Calu3 (cell line): ENCODE data around the gene PACRG. TPM values are rescaled to one million over a fixed set of nuclear protein-coding genes. Genes with fewer than 3 reads are reported as not detected.

Experiments
- BruUV-seq: library from RNA; stranded (reverse); fragments of 400-500 nt; replicated peaks from 2 replicates; lab custom pipeline; 2021; lab: Mats Ljungman, UMichigan
- CTCF ChIA-PET: fragments of 300-600 bp; sonication (Branson Sonifier 250); formaldehyde crosslinking; loops from one replicate; lab custom pipeline; 2022; ENCODE audit warnings: antibody characterized with exemption; lab: Charles Lee
- DNase-seq: peaks from one replicate; pipeline ENCODE4 v3.0.0; 2022
- H3K27ac Mint-ChIP-seq: one replicate; pipeline ENCODE4 v1.8.0; 2022; ENCODE audit warnings: mixed read lengths; ENCODE audit not compliant: unreplicated experiment
- H3K27me3 Mint-ChIP-seq: one replicate; pipeline ENCODE4 v1.8.0; 2022; ENCODE audit warnings: mixed read lengths; ENCODE audit not compliant: unreplicated experiment
- H3K36me3 Mint-ChIP-seq: one replicate; pipeline ENCODE4 v1.8.0; 2022; ENCODE audit warnings: mild to moderate bottlenecking, moderate library complexity, mixed read lengths; ENCODE audit not compliant: insufficient read depth, unreplicated experiment
- H3K4me1 Mint-ChIP-seq: one replicate; pipeline ENCODE4 v1.8.0; 2022; ENCODE audit warnings: mild to moderate bottlenecking, low read depth, mixed read lengths; ENCODE audit not compliant: unreplicated experiment
- H3K4me3 Mint-ChIP-seq: one replicate; pipeline ENCODE4 v1.8.0; 2022; ENCODE audit warnings: mild to moderate bottlenecking, low read depth, moderate library complexity, mixed read lengths; ENCODE audit not compliant: unreplicated experiment
- H3K9me3 Mint-ChIP-seq: one replicate; pipeline ENCODE4 v1.8.0; 2022; ENCODE audit warnings: low read depth, mixed read lengths; ENCODE audit not compliant: unreplicated experiment
- CTCF ChIP-seq: fragments of 200-600 bp; IDR thresholded peaks from one replicate; pipeline ENCODE4 v1.8.0; 2022; ENCODE audit warnings: antibody characterized with exemption; ENCODE audit not compliant: unreplicated experiment
- intact Hi-C: fragments of 100-400 bp; cut with micrococcal nuclease; formaldehyde crosslinking; loops from one replicate; pipeline ENCODE4 v1.10.0; 2022; ENCODE audit not compliant: unreplicated experiment
- total RNA-seq: library from RNA; stranded (reverse); gene quantifications from 2 replicates; pipeline ENCODE4 v1.2.3, GENCODE V29; 2022

Gene PACRG
- total RNA-seq, 1 experiment from 2014 or later = 1.5 TPM

- Mint-ChIP-seq H3K27ac (no peak overlapping the region), H3K36me3 (no peaks in the 10 kb centered on the region), H3K4me1 (no peaks in the 10 kb centered on the region), H3K4me3 (no peak overlapping the region), H3K9me3 (no peaks in the 10 kb centered on the region), H3K27me3 (no peaks in the 10 kb centered on the region)
- DNase-seq = no peak
- TF ChIP-seq CTCF = no peak
- CTCF ChIA-PET = no interaction called here
- no TSS peak for BruUV-seq
- intact Hi-C loops = no loop called here
Observed at GRCh38 chr6:162821102-162821501, 93.3 kb downstream of the PACRG start.

GRCh38 chr6:162825597-162825996 lies 97.8 kb downstream of the PACRG start:
- DNase-seq = no peak
- Mint-ChIP-seq H3K36me3 (no peaks in the 10 kb centered on the region), H3K9me3 (no peaks in the 10 kb centered on the region), H3K27ac (no peak overlapping the region), H3K27me3 (no peaks in the 10 kb centered on the region), H3K4me3 (no peak overlapping the region), H3K4me1 (no peaks in the 10 kb centered on the region)
- CTCF ChIA-PET = no interaction called here
- no peak for TF ChIP-seq CTCF
- no TSS peak for BruUV-seq
- intact Hi-C loops = no loop called here

- intact Hi-C loops = no loop called here
- Mint-ChIP-seq H3K36me3 (no peaks in the 10 kb centered on the region), H3K27me3 (no peaks in the 10 kb centered on the region), H3K4me1 (no peaks in the 10 kb centered on the region), H3K9me3 (no peaks in the 10 kb centered on the region), H3K4me3 (no peak overlapping the region), H3K27ac (no peak overlapping the region)
- DNase-seq = no peak
- CTCF ChIA-PET = no interaction called here
- TF ChIP-seq CTCF = no peak
- no TSS peak for BruUV-seq
Observed at GRCh38 chr6:162829013-162829742, 101.4 kb downstream of the PACRG start.

- Mint-ChIP-seq H3K4me3 (no peak overlapping the region), H3K9me3 (no peaks in the 10 kb centered on the region), H3K4me1 (no peaks in the 10 kb centered on the region), H3K36me3 (no peaks in the 10 kb centered on the region), H3K27me3 (no peaks in the 10 kb centered on the region), H3K27ac (no peak overlapping the region)
- no TSS peak for BruUV-seq
- CTCF ChIA-PET = no interaction called here
- intact Hi-C loops = no loop called here
- no peak for TF ChIP-seq CTCF
- no peak for DNase-seq
Observed at GRCh38 chr6:162833776-162834175, 106.0 kb downstream of the PACRG start.
